Hippocampal formation (tissue), 2 donors: Measurements from ENCODE around the gene TNPO1.
"Not testable (repeated sequence)": the region's sequence is repeated elsewhere in the genome, so short reads cannot be mapped to it uniquely, and the experiment has no call there.

Experiments used
- DNase-seq, 2 donors: peaks; one replicate each; lab custom pipeline; 2025; lab: John Stamatoyannopoulos, UW

TNPO1 gene

DNA sequence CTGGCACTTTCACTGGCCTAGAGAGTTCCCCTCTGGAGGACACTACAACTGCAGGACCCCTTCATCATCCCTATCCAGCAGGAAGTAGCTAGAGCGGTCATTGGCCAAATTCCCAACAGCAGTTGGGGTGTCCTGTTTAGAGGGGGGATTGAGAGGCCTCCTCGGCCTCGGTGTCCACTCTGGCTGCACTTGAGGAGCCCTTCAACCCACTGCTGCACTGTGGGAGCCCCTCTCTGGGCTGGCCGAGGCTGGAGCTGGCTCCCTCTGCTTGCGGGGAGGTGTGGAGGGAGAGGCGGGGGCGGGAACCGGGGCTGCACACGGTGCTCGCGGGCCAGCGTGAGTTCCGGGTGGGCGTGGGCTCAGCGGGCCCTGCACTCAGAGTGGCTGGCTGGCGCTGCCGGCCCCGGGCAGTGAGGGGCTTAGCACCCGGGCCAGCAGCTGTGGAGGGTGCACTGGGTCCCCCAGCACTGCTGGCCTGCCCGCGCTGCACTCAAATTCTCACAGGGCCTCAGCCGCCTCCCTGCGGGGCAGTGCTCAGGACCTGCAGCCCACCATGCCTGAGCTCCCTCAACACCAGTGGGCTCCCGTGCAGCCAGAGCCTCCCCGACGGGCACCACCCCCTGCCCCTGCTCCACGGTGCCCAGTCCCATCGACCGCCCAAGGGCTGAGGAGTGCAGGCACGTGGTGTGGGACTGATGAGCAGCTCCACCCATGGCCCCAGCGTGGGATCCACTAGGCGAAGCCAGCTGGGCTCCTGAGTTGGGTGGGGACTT lies 118.7 kb downstream of the TNPO1 start:
- not testable (repeated sequence) for DNase-seq

DNA sequence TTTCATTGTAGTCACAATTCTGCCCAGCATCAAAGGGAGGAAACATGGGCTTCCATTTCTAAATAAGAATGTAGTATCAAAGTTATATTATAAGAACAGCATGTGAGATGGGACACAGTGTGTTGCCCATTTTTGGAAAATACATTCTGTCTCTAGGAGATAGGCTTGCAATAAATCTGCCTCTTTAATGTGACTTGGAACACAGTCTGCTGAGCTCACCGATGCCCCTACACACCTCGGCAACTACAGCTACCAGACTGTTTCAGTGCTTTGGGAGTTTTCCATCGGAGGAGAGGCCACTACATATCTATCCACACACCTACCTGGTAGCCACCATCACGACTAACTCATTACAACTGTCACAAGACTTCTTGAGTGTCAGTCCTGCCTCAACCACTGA lies 120.4 kb downstream of the TNPO1 start:
- DNase-seq, result no peak

DNA sequence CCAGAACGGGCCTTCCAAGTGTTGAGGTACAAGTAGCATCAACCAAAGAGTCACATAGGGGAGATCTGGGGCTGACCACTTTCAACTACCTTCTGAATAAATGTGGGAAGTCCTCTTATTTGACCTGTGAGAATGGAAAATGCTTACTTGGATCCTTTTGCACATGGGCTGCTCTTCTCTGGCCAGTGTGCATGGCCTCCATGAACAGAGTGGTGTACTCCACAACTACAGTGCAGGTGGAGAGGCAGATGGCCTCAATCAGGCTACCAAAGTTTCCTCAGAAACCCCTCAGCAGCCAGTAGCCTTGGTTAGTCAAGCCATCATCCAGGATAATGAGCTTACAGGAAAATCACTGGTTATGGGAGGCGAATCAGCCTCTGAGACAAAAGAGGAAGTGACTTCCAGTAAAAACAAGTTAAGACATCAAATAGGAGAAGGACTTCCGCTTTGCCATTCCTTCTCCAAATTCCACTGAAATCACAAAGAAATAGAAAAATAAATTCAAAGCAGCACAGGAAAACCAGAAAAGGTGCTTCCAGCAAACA lies 121.1 kb downstream of the TNPO1 start:
- DNase-seq, result no peak

DNA sequence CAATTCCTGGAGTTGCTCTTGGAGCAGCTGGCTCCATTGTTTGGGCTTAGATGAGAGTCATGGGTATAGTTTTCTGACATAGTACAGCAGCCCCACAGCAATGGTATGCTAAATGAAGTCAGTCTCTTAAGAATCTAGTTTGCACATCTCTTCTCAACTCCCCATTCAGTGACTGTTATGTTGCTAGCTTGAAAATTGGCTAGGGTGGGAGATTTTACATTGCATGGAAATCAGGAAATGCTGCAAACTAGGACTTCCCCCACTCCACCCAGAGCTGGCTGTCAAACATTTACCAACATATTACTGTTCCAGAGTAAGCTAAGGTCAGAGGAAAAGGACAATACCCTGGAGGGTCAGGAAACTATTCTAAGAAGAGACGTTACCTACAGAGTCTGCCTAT lies 121.7 kb downstream of the TNPO1 start:
- no peak for DNase-seq

DNA sequence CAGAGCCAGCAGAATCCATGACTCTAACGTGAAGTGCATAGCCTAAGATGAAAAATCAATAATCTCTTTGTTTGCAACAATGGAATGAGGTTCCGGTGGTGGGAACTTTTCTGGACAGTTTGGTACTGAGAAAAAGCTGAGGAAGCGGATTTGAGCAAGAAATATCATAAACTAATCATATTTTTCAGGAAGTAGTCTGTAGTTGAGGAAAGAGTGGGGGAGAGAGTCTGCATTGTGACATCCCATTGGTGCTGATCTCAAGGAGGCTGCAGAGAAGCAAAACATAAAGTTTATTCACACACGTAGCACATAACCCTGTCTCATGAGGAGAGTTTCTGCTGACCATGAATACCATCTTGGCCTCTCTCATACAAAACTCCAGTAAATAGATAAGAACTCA lies 123.6 kb downstream of the TNPO1 start:
- no peak for DNase-seq

DNA sequence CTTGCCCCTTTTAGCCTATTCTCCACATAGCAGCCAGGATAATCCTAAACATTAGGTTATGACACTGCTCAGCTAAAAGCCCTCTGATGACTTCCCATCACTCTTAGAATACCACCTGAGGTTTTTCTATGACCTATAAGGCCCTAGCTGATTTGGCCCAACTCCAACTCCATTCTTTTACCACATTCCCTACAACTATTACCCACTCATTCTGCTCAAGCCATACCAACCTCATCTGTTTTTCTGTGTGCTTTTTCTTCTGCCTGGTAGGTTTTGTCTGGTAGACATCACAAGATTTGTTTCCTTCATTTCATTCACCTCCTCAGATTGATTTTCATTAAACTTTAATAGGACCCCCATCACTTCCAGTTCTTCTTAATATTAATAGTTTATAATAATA lies 126.8 kb downstream of the TNPO1 start:
- no peak for DNase-seq

DNA sequence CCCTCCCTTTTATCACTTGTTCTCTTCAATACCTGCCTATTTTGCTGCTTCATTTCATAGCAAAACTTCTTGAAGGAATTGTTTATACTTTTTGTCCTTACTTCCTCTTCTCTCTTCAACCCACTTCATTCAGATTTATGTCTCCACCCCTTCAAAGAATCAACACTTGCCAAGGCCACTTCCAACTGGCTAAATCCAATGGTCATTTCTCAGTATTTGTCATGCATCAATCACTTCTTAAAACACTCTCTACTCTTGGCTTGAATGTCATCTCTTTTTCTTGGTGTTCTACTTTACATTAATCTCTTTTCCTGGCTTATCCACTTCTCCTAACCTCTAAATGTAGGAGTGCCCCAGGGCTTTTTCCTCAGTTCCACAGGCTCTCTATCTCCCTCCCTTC lies 131.0 kb downstream of the TNPO1 start:
- DNase-seq, result no peak

DNA sequence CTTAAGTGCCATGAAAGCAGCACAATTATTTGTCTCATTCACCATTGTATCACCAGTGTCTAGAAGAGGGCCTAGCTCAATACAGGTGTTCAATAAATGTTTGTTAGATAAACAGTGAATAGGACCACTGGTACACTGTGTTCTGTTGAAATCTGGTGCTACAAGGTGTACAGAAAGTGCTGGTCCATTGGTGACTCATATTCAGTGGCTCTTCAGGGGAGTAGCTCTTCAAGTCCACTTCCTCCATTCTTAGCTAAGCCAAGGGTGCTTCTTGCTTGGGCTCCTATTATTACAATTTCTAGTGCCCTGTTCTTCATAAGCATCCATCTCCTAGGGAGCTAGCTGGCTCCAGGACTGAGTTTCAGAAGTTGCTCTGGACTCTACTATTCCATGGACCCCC lies 133.0 kb downstream of the TNPO1 start:
- no peak for DNase-seq

DNA sequence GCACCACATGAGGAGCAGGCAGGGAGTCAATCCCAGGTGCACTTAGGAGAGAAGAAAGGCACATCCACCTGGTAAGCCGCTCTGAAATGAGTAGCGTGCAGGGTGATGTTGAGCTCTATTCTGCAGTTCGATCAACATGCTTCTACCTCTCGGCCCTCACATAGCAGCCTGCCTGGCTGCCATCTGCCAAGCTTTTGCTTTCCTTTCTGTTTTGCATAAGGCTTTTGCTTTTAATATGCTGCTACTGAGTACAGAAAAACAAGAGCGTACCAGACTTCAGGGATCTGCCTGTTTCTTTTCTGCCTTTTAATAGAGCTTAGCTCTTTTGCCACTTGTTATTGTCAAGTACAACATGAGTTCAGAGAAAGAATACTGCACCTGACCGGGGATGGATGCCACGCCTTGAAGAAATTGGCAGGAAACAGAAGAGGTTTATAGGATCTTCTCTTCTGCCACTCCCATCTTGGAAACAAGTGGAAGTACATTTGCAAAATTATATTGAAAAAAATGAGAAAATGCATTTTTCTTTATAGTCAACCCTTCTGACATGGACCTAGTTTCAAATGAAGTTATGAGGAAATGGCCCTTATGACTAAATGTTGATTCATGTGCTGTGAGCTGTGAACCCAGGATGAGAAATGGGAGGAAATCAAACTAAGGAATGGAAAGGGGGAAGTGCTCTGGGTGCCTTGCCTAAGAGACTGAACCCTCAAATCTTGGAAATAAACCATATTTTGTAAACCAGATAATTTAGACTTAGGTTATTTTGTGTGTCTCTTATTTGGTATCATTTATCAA lies 135.4 kb downstream of the TNPO1 start:
- DNase-seq, result peak in 1 of 2 donors; percentile 59

DNA sequence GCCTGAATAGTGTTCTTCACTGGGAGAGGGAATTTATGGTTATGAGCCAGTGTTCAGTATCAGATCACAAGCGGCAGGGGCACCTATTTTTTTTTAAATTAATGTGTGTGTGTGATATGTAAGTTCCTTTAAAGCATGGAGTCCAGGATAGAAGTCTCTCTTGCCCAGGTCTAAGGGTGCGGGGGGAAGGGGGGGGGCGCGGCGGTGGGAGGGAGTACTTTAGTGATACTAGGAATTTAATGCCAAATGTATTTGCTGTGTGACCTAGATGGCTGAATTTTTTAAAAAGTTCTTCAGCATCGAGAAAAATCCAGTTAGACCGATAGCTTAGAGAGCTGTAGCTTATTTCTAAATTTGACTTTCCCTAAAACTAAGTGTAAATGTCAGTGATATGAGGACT lies 137.9 kb downstream of the TNPO1 start:
- DNase-seq, result no peak

DNA sequence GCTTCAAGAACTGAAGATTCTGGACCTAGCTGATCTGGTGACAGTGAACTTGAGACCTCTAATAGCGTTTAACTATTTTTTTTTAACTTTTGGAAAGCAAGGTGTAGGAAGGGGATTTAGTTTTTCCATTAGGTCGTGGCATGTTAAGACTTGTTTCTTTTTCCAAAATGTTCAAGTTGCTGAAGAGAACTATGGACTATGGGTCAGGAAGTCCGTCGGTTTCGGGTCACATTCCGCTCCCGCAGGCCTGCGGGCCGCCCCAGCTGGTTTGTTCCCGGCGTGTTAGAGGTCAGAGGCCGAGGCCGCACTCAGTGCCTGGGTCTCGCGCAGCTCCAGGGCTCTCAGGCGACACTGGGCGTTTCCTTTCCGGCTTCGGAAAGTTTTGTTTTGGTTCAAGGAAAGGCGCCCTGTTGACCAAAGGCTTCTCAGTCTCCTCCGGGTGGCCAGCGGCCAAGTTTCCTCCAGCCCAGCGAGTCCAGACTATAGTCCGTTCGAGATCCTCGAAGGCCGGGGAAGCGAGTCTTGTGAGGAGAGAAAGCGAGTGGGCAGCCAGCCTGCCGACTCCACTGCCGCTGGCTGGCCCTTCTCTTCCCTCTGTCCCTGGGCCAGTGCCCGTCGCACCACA lies 138.8 kb downstream of the TNPO1 start:
- no peak for DNase-seq

DNA sequence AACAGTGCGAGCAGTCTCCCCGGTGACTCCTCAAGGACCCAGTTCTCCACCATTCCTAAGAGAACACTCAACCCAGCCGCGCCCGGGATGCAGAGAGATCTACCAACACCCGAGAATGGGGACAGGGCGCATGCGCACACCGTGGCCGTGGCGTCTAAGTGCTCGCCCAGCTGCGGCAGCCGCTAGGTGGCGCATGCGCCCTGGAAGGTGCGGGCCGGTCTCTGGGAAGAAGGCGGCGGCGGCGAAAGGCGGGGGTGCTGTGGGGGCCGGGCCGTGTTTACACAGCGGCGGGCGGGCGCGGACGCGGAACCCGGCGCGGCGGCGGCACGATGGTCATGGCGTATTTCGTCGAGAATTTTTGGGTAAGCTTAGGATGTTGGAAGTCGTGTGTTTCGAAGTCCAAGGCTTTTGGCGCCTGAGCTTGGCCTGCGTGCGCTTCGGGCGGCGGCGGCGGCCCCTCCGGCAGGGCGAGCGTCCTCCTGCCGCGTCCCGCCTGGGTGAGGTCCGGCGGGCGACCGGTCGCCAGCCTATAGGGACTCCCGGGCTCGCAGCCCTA lies 139.4 kb downstream of the TNPO1 start, which contains the start of gene FCHO2:
Gene FCHO2, plus strand, starts transcription at position 274 of the 556 bp plus-strand sequence. Its CDS starts 56 bp downstream, at position 330.
- peak; percentile 92 to 95 for DNase-seq

DNA sequence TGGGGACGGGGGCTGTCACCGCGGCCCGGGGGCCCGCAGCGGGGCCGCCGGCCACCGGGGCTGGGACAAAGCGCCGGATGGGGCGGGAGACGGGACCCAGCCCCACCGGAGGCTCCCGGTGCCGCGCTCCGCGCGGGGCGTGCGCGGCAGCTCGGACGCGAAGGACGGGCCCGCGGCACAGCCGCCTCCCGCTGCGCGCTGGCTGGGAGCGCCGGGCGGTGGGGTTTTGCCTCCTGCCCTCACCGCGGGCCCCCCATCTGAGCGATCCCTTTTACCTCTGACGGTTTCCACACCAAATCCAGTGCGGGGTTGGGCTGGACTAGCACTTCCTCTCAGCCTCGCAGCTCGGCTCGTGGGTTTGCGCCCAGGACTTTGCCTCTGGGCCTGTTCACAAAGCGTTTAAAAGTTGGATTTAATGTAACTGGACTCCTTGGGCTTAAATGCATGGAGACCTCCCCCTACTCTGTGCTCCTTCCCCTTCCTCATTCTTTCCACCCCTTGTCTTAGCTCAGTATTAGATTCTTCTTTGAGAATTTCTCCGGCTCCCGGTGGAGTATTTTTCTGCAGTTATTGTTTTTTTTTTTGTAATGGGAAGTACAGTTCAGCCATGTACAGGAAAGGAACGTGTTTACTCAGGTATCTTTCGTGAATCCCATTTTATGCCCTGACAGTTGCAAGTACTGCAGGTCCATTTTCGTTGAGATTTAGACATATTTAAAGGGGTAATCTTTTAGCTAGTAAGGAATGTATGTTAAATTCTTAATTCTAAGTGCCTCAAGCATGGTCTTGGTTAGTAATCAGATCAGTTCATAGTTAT lies 140.1 kb downstream of the TNPO1 start:
- peak in 1 of 2 donors; percentile 70 for DNase-seq

DNA sequence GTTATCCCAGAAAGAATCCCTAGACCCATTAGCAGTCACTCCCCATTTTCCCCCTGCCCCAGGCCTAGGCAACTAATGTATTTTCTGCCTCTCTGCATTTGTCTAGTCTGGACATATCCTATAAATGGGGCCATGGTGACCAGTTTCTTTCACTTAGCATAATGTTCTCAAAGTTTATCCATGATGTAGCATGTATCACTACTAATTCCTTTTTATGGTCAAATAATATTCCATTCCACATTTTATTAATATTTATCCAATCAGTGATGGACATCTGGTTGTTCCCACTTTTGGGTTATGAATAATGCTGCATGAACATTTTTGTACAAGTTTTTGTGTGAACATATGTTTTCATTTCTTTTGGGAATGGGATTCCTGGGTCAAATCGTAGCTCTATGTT lies 140.9 kb downstream of the TNPO1 start:
- DNase-seq, result no peak

DNA sequence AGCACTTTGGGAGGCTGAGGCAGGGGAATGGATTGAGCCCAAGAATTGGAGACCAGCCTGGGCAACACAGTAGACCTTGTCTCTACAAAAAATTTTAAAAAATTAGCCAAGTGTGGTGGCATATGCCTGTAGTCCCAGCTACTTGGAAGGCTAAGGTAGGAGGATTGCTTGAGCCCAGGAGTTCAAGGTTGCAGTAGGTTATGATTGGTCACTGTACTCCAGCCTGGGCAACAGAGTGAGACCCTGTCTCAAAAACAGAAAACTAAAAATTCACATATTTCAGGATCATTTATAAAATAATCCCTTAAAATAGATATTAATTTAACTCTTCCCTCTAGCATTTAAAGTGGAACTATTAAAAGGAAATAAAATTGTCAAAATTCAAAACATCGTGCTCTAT lies 142.8 kb downstream of the TNPO1 start:
- no peak for DNase-seq
